GM12873 (cell line): ENCODE measurements around the gene PHF19.

Source experiments
- CTCF ChIP-seq: IDR thresholded peaks from 2 replicates; pipeline ENCODE4 v1.5.1; 2012; ENCODE audit warnings: low read depth, mild to moderate bottlenecking, moderate library complexity, low read length, control low read depth; ENCODE audit not compliant: insufficient read depth; ENCODE audit errors: missing control alignments

PHF19 gene

GRCh38 chr9:120916588-120916987, 39.6 kb upstream of the PHF19 start:
- TF ChIP-seq CTCF = no peak

- TF ChIP-seq CTCF = no peak
Measured at GRCh38 chr9:120915854-120916470, 39.0 kb upstream of the PHF19 start.

DNA sequence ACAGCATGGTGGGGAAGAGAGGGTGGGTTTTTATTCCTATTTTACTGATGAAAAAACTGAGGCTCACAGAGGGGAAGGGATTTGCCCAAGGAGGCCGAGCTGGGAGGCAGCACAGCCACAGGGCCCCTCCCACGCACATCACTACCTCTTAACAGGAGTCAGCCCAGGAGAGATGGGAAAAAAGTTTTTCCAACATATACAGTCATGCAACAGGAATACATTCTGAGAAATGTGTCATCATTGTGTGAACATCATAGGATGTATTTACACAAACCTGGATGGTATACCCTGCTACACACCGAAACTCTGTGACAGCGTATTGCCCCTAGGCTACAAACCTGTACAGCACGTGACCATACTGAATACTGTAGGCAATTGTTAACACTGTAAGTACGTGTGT, 38.0 kb upstream of the PHF19 start:
- no peak for TF ChIP-seq CTCF

DNA sequence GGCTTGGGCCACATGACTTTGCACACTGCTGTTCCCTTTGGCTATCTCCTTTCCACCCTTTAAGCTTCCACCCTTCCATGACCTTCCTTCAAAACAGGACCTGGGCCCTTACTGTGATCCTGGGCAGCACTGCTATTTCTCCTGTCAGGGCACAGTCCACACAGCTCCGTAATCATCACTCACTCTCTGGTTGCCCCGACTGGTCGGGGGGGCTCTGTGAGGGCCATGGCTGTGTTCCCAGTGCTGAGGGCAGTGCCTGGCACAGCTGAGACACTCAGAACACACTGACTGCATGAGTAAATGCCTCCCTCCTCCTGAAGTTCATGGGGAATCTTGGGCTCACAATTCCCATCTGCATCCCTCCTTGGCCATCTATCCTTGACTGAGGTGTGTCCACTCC, 37.4 kb upstream of the PHF19 start:
- no peak for TF ChIP-seq CTCF

GRCh38 chr9:120913647-120914264, 36.8 kb upstream of the PHF19 start:
- no peak for TF ChIP-seq CTCF

- TF ChIP-seq CTCF = no peak
Measured at GRCh38 chr9:120912958-120913646, 36.1 kb upstream of the PHF19 start.

DNA sequence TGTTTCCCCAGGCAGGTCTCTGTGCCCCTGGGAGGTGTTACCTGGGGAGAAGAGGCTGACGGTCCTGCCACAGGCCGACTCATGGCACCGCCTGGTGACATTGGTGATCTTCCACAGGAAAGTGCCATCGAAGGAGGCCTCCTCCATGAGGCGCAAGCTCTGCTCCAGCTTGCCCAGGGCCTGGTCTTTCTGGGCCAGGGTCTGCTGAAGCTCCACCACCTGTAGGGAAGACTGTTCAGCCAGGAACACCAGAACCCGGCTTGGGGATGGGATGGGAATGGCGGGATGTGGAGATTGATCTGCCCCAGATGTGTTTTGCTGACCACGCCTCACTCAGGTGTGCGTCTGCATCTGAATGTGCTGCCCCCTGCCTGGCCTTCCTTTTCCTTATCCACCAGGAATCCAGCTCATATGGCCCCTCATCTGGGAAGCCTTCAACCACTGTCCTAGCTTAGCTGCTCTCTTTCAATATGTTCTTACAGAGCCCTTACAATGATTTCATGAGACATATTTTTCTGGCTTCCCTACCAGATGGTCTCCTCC, 34.4 kb upstream of the PHF19 start:
- TF ChIP-seq CTCF = no peak
